Measurements from ENCODE around the gene CTBP1.
"Not testable (repeated sequence)": the region's sequence is repeated elsewhere in the genome, so short reads cannot be mapped to it uniquely, and the experiment has no call there.

CTBP1 gene

GRCh38 chr4:1293531-1293941 is 44.6 kb upstream of the CTBP1 start:
- Histone ChIP-seq H3K4me3 (ENCODE audit: low read length in 2 of 2) (no peak overlapping the region), H3K9ac (ENCODE audit: low read depth in 1 of 2, low read length in 2 of 2) (no peak overlapping the region), H3K27me3 (ENCODE audit: control insufficient read depth in 2 of 2, insufficient read depth in 2 of 2, low read length in 2 of 2) (no peaks in the 10 kb centered on the region), H3K27ac (ENCODE audit: low read depth in 2 of 2, low read length in 2 of 2) (no peak overlapping the region), H3K36me3 (ENCODE audit: control insufficient read depth in 2 of 2, insufficient read depth in 2 of 2, low read length in 2 of 2) (peaks cover 13 to 21% of the 10 kb centered on the region in 2 donors), H3K4me1 (ENCODE audit: control insufficient read depth in 2 of 2, insufficient read depth in 2 of 2, low read length in 2 of 2) (peaks cover 18 to 26% of the 10 kb centered on the region in 2 donors), H3K9me3 (ENCODE audit: control insufficient read depth in 2 of 2, low read length in 2 of 2) (no peaks in the 10 kb centered on the region)

- not testable (repeated sequence) for H3K4me3 ChIP-seq (ENCODE audit: low read length in 2 of 2); H3K9me3 ChIP-seq (ENCODE audit: control insufficient read depth in 2 of 2, low read length in 2 of 2); H3K27ac ChIP-seq (ENCODE audit: low read depth in 2 of 2, low read length in 2 of 2); H3K27me3 ChIP-seq (ENCODE audit: control insufficient read depth in 2 of 2, insufficient read depth in 2 of 2, low read length in 2 of 2); H3K9ac ChIP-seq (ENCODE audit: low read depth in 1 of 2, low read length in 2 of 2)
- H3K4me1 ChIP-seq (ENCODE audit: control insufficient read depth in 2 of 2, insufficient read depth in 2 of 2, low read length in 2 of 2): peaks cover 18 to 26% of the 10 kb centered on the region in 2 donors
- H3K36me3 ChIP-seq (ENCODE audit: control insufficient read depth in 2 of 2, insufficient read depth in 2 of 2, low read length in 2 of 2): peaks cover 6 to 13% of the 10 kb centered on the region in 2 donors
These were observed 43.7 kb upstream of the CTBP1 start for GRCh38 chr4:1292703-1293011.

GRCh38 chr4:1291996-1292702 is 43.2 kb upstream of the CTBP1 start:
- Histone ChIP-seq H3K36me3 (ENCODE audit: control insufficient read depth in 2 of 2, insufficient read depth in 2 of 2, low read length in 2 of 2) (peaks cover 2 to 9% of the 10 kb centered on the region in 2 donors), H3K4me3 (ENCODE audit: low read length in 2 of 2) (no peak overlapping the region), H3K9me3 (ENCODE audit: control insufficient read depth in 2 of 2, low read length in 2 of 2) (no peaks in the 10 kb centered on the region), H3K4me1 (ENCODE audit: control insufficient read depth in 2 of 2, insufficient read depth in 2 of 2, low read length in 2 of 2) (peaks cover 18 to 26% of the 10 kb centered on the region in 2 donors), H3K27me3 (ENCODE audit: control insufficient read depth in 2 of 2, insufficient read depth in 2 of 2, low read length in 2 of 2) (no peaks in the 10 kb centered on the region), H3K9ac (ENCODE audit: low read depth in 1 of 2, low read length in 2 of 2) (no peak overlapping the region), H3K27ac (ENCODE audit: low read depth in 2 of 2, low read length in 2 of 2) (no peak overlapping the region)

GRCh38 chr4:1291091-1291490 is 42.2 kb upstream of the CTBP1 start:
- Histone ChIP-seq H3K9ac (ENCODE audit: low read depth in 1 of 2, low read length in 2 of 2) (peak overlapping the region; percentile 92 to 95), H3K27me3 (ENCODE audit: control insufficient read depth in 2 of 2, insufficient read depth in 2 of 2, low read length in 2 of 2) (no peaks in the 10 kb centered on the region), H3K4me1 (ENCODE audit: control insufficient read depth in 2 of 2, insufficient read depth in 2 of 2, low read length in 2 of 2) (peaks cover 18 to 26% of the 10 kb centered on the region in 2 donors), H3K36me3 (ENCODE audit: control insufficient read depth in 2 of 2, insufficient read depth in 2 of 2, low read length in 2 of 2) (peaks cover 0 to 3% of the 10 kb centered on the region in 2 donors), H3K9me3 (ENCODE audit: control insufficient read depth in 2 of 2, low read length in 2 of 2) (no peaks in the 10 kb centered on the region), H3K27ac (ENCODE audit: low read depth in 2 of 2, low read length in 2 of 2) (peak overlapping the region; percentile 71 to 85), H3K4me3 (ENCODE audit: low read length in 2 of 2) (peak overlapping the region; percentile 90 to 92)

- Histone ChIP-seq H3K36me3 (ENCODE audit: control insufficient read depth in 2 of 2, insufficient read depth in 2 of 2, low read length in 2 of 2) (peaks cover 0 to 3% of the 10 kb centered on the region in 2 donors), H3K4me3 (ENCODE audit: low read length in 2 of 2) (peak overlapping the region; percentile 90 to 92), H3K4me1 (ENCODE audit: control insufficient read depth in 2 of 2, insufficient read depth in 2 of 2, low read length in 2 of 2) (peaks cover 18 to 25% of the 10 kb centered on the region in 2 donors), H3K9ac (ENCODE audit: low read depth in 1 of 2, low read length in 2 of 2) (peak overlapping the region; percentile 92 to 95), H3K9me3 (ENCODE audit: control insufficient read depth in 2 of 2, low read length in 2 of 2) (no peaks in the 10 kb centered on the region), H3K27ac (ENCODE audit: low read depth in 2 of 2, low read length in 2 of 2) (peak overlapping the region; percentile 71 to 85), H3K27me3 (ENCODE audit: control insufficient read depth in 2 of 2, insufficient read depth in 2 of 2, low read length in 2 of 2) (no peaks in the 10 kb centered on the region)
These were observed 41.4 kb upstream of the CTBP1 start for GRCh38 chr4:1290165-1290977.

- Histone ChIP-seq H3K9ac (ENCODE audit: low read depth in 1 of 2, low read length in 2 of 2) (peak within 1 kb of the TSS; percentile 92 to 95), H3K9me3 (ENCODE audit: control insufficient read depth in 2 of 2, low read length in 2 of 2) (no peaks in the 10 kb centered on the region), H3K27me3 (ENCODE audit: control insufficient read depth in 2 of 2, insufficient read depth in 2 of 2, low read length in 2 of 2) (no peaks in the 10 kb centered on the region), H3K4me3 (ENCODE audit: low read length in 2 of 2) (peak within 1 kb of the TSS; percentile 90 to 92), H3K36me3 (ENCODE audit: control insufficient read depth in 2 of 2, insufficient read depth in 2 of 2, low read length in 2 of 2) (peaks cover 0 to 3% of the 10 kb centered on the region in 2 donors), H3K4me1 (ENCODE audit: control insufficient read depth in 2 of 2, insufficient read depth in 2 of 2, low read length in 2 of 2) (peaks cover 18 to 23% of the 10 kb centered on the region in 2 donors), H3K27ac (ENCODE audit: low read depth in 2 of 2, low read length in 2 of 2) (peak within 1 kb of the TSS; percentile 71 to 85)
These were observed 40.6 kb upstream of the CTBP1 start, which contains the start of gene MAEA for GRCh38 chr4:1289207-1290164. Gene MAEA, plus strand, starts transcription at chr4:1289891. Its CDS starts 23 bp downstream, at chr4:1289914.

- no peaks in the 10 kb centered on the region for H3K27me3 ChIP-seq (ENCODE audit: control insufficient read depth in 2 of 2, insufficient read depth in 2 of 2, low read length in 2 of 2)
- H3K4me3 ChIP-seq (ENCODE audit: low read length in 2 of 2): peak overlapping the region; percentile 90 to 92
- H3K9me3 ChIP-seq (ENCODE audit: control insufficient read depth in 2 of 2, low read length in 2 of 2): no peaks in the 10 kb centered on the region
- peaks cover 0 to 3% of the 10 kb centered on the region in 2 donors for H3K36me3 ChIP-seq (ENCODE audit: control insufficient read depth in 2 of 2, insufficient read depth in 2 of 2, low read length in 2 of 2)
- peak overlapping the region in 1 of 2 donors; percentile 95 for H3K9ac ChIP-seq (ENCODE audit: low read depth in 1 of 2, low read length in 2 of 2)
- peaks cover 18 to 21% of the 10 kb centered on the region in 2 donors for H3K4me1 ChIP-seq (ENCODE audit: control insufficient read depth in 2 of 2, insufficient read depth in 2 of 2, low read length in 2 of 2)
- peak overlapping the region in 1 of 2 donors; percentile 75 for H3K27ac ChIP-seq (ENCODE audit: low read depth in 2 of 2, low read length in 2 of 2)
These were observed 39.9 kb upstream of the CTBP1 start for GRCh38 chr4:1288786-1289185.

GRCh38 chr4:1285790-1286553 is 37.0 kb upstream of the CTBP1 start:
- H3K36me3 ChIP-seq (ENCODE audit: control insufficient read depth in 2 of 2, insufficient read depth in 2 of 2, low read length in 2 of 2): no peaks in the 10 kb centered on the region

GRCh38 chr4:1285151-1285789 is 36.3 kb upstream of the CTBP1 start:
- H3K9ac ChIP-seq (ENCODE audit: low read depth in 1 of 2, low read length in 2 of 2): no peak overlapping the region
- peaks cover 4 to 7% of the 10 kb centered on the region in 2 donors for H3K4me1 ChIP-seq (ENCODE audit: control insufficient read depth in 2 of 2, insufficient read depth in 2 of 2, low read length in 2 of 2)
- no peaks in the 10 kb centered on the region for H3K27me3 ChIP-seq (ENCODE audit: control insufficient read depth in 2 of 2, insufficient read depth in 2 of 2, low read length in 2 of 2)
- no peak overlapping the region for H3K27ac ChIP-seq (ENCODE audit: low read depth in 2 of 2, low read length in 2 of 2)
- no peaks in the 10 kb centered on the region for H3K9me3 ChIP-seq (ENCODE audit: control insufficient read depth in 2 of 2, low read length in 2 of 2)
- H3K4me3 ChIP-seq (ENCODE audit: low read length in 2 of 2): no peak overlapping the region
- no peaks in the 10 kb centered on the region for H3K36me3 ChIP-seq (ENCODE audit: control insufficient read depth in 2 of 2, insufficient read depth in 2 of 2, low read length in 2 of 2)

More at GRCh38 chr4:1285790-1286553, 37.0 kb upstream of the CTBP1 start:
- H3K9me3 ChIP-seq (ENCODE audit: control insufficient read depth in 2 of 2, low read length in 2 of 2): no peaks in the 10 kb centered on the region
- no peaks in the 10 kb centered on the region for H3K27me3 ChIP-seq (ENCODE audit: control insufficient read depth in 2 of 2, insufficient read depth in 2 of 2, low read length in 2 of 2)
- peaks cover 10 to 11% of the 10 kb centered on the region in 2 donors for H3K4me1 ChIP-seq (ENCODE audit: control insufficient read depth in 2 of 2, insufficient read depth in 2 of 2, low read length in 2 of 2)
- no peak overlapping the region for H3K9ac ChIP-seq (ENCODE audit: low read depth in 1 of 2, low read length in 2 of 2)
- no peak overlapping the region for H3K4me3 ChIP-seq (ENCODE audit: low read length in 2 of 2)
- H3K27ac ChIP-seq (ENCODE audit: low read depth in 2 of 2, low read length in 2 of 2): no peak overlapping the region
